KBM-7 (cell line): Measurements from ENCODE around the gene VPS52.

Experiments used
- DNase-seq: peaks from one replicate; pipeline ENCODE4 v3.0.0-alpha.2; 2015
- in situ Hi-C: fragments of 300-500 bp; cut with MboI; formaldehyde crosslinking; loops from 2 replicates; pipeline ENCODE4 v1.14.3; 2020; ENCODE audit warnings: low sequenced_read_pairs, low pct_unique_long_range_greater_than_20kb, mixed read lengths

VPS52 gene

GRCh38 chr6:33312361-33313104 lies 40.9 kb upstream of the VPS52 start:
- peak; percentile 62 for DNase-seq
- in situ Hi-C loops: no loop called here

GRCh38 chr6:33306356-33306755 lies 34.7 kb upstream of the VPS52 start:
- in situ Hi-C loops: no loop called here
- DNase-seq: no peak

- no peak for DNase-seq
- in situ Hi-C loops: no loop called here
These were observed 33.4 kb upstream of the VPS52 start for GRCh38 chr6:33305052-33305451.

GRCh38 chr6:33304216-33304615 lies 32.5 kb upstream of the VPS52 start:
- DNase-seq: no peak
- in situ Hi-C loops: no loop called here

GRCh38 chr6:33301877-33302276 lies 30.2 kb upstream of the VPS52 start:
- DNase-seq: no peak
- in situ Hi-C loops: no loop called here

GRCh38 chr6:33299237-33299944 lies 27.7 kb upstream of the VPS52 start:
- in situ Hi-C loops: no loop called here
- DNase-seq: peak; percentile 93

GRCh38 chr6:33298773-33299236 lies 27.1 kb upstream of the VPS52 start, which contains the start of gene RGL2:
Gene RGL2 (minus strand): TSS chr6:33298942. CDS start chr6:33298610, 332 bp downstream.
- DNase-seq: no peak
- in situ Hi-C loops: no loop called here

- peak; percentile 85 for DNase-seq
- in situ Hi-C loops: no loop called here
These were observed 26.5 kb upstream of the VPS52 start for GRCh38 chr6:33297956-33298772.

- in situ Hi-C loops: no loop called here
These were observed 25.8 kb upstream of the VPS52 start for GRCh38 chr6:33297406-33297955.

GRCh38 chr6:33296797-33297405 lies 25.2 kb upstream of the VPS52 start:
- in situ Hi-C loops: no loop called here
- no peak for DNase-seq

More at GRCh38 chr6:33297406-33297955, 25.8 kb upstream of the VPS52 start:
- peak; percentile 71 for DNase-seq

- in situ Hi-C loops: no loop called here
These were observed 24.1 kb upstream of the VPS52 start for GRCh38 chr6:33295621-33296369.

GRCh38 chr6:33294086-33294823 lies 22.6 kb upstream of the VPS52 start:
- DNase-seq: no peak
- in situ Hi-C loops: no loop called here

More at GRCh38 chr6:33295621-33296369, 24.1 kb upstream of the VPS52 start:
- no peak for DNase-seq

- no peak for DNase-seq
- in situ Hi-C loops: no loop called here
These were observed 21.5 kb upstream of the VPS52 start for GRCh38 chr6:33292996-33293682.

GRCh38 chr6:33290459-33290858 lies 18.8 kb upstream of the VPS52 start:
- in situ Hi-C loops: no loop called here
- no peak for DNase-seq

- in situ Hi-C loops: no loop called here
- DNase-seq: no peak
These were observed 18.2 kb upstream of the VPS52 start for GRCh38 chr6:33289784-33290315.

GRCh38 chr6:33288921-33289783 lies 17.5 kb upstream of the VPS52 start, which contains the start of the genes PFDN6 and WDR46:
Gene PFDN6 (plus strand): TSS chr6:33289601. CDS start chr6:33289857, 256 bp downstream.
Gene WDR46 (minus strand): TSS chr6:33289239. CDS start chr6:33289170, 69 bp downstream.
- peak; percentile 96 for DNase-seq
- in situ Hi-C loops: no loop called here
